GM23338 (cell line): ENCODE results near the gene RPP38.

Source experiments
- NANOG ChIP-seq: IDR thresholded peaks from 2 replicates; pipeline ENCODE4 v1.6.1; 2016; ENCODE audit warnings: antibody characterized with exemption, borderline replicate concordance
- TF ChIP-seq, protein P1 (sequence below), 2 experiments: fragments of 200-600 bp in 1 of 2; sonication (generic) in 1 of 2; conservative IDR thresholded peaks; 2 replicates each; pipeline versions ENCODE4 v1.5.1 to v1.6.1; 2016 to 2017; ENCODE audit warnings: antibody characterized with exemption in 2 of 2, low read depth in 2 of 2, mild to moderate bottlenecking in 2 of 2, moderate library complexity in 1 of 2
- TF ChIP-seq, protein P2 (sequence below): IDR thresholded peaks from one replicate; pipeline ENCODE4 v1.6.1; 2018; ENCODE audit warnings: antibody characterized with exemption; ENCODE audit not compliant: unreplicated experiment

DNA sequence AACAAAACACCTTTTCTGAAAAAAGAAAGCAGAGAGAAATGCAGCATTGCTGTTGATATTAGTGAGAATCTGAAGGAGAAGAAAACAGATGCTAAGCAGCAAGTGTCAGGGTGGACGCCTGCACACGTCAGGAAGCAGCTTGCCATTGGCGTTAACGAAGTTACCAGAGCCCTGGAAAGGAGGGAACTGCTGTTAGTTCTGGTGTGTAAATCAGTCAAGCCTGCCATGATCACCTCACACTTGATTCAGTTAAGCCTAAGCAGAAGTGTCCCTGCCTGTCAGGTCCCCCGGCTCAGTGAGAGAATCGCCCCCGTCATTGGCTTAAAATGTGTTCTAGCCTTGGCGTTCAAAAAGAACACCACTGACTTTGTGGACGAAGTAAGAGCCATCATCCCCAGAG is 6.4 kb downstream of the RPP38 start:
- TF ChIP-seq, protein P1, sequence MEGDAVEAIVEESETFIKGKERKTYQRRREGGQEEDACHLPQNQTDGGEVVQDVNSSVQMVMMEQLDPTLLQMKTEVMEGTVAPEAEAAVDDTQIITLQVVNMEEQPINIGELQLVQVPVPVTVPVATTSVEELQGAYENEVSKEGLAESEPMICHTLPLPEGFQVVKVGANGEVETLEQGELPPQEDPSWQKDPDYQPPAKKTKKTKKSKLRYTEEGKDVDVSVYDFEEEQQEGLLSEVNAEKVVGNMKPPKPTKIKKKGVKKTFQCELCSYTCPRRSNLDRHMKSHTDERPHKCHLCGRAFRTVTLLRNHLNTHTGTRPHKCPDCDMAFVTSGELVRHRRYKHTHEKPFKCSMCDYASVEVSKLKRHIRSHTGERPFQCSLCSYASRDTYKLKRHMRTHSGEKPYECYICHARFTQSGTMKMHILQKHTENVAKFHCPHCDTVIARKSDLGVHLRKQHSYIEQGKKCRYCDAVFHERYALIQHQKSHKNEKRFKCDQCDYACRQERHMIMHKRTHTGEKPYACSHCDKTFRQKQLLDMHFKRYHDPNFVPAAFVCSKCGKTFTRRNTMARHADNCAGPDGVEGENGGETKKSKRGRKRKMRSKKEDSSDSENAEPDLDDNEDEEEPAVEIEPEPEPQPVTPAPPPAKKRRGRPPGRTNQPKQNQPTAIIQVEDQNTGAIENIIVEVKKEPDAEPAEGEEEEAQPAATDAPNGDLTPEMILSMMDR (conservative IDR thresholded peaks at IDR 0.05; ENCODE audit: low read depth in 2 of 2), result no peak
- no peak for TF ChIP-seq NANOG
- TF ChIP-seq, protein P2, sequence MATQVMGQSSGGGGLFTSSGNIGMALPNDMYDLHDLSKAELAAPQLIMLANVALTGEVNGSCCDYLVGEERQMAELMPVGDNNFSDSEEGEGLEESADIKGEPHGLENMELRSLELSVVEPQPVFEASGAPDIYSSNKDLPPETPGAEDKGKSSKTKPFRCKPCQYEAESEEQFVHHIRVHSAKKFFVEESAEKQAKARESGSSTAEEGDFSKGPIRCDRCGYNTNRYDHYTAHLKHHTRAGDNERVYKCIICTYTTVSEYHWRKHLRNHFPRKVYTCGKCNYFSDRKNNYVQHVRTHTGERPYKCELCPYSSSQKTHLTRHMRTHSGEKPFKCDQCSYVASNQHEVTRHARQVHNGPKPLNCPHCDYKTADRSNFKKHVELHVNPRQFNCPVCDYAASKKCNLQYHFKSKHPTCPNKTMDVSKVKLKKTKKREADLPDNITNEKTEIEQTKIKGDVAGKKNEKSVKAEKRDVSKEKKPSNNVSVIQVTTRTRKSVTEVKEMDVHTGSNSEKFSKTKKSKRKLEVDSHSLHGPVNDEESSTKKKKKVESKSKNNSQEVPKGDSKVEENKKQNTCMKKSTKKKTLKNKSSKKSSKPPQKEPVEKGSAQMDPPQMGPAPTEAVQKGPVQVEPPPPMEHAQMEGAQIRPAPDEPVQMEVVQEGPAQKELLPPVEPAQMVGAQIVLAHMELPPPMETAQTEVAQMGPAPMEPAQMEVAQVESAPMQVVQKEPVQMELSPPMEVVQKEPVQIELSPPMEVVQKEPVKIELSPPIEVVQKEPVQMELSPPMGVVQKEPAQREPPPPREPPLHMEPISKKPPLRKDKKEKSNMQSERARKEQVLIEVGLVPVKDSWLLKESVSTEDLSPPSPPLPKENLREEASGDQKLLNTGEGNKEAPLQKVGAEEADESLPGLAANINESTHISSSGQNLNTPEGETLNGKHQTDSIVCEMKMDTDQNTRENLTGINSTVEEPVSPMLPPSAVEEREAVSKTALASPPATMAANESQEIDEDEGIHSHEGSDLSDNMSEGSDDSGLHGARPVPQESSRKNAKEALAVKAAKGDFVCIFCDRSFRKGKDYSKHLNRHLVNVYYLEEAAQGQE, result no peak
